Thyroid gland (tissue), 4 donors: Measurements from ENCODE around the gene ANO9.

Source experiments
- POLR2A ChIP-seq, 2 donors: fragments of 450-650 bp; IDR thresholded peaks; one replicate each; pipeline ENCODE4 v1.6.1; 2017; ENCODE audit warnings: antibody characterized with exemption in 2 of 2, mild to moderate bottlenecking in 2 of 2, moderate library complexity in 1 of 2
- TF ChIP-seq, protein P1 (sequence below), 6 experiments: fragments of 200-600 bp in 3 of 6; fragments of 450-650 bp in 3 of 6; sonication (generic) in 3 of 6; IDR thresholded peaks; one replicate each; pipeline ENCODE4 v1.5.1; 2016 to 2019; ENCODE audit warnings: antibody characterized with exemption in 6 of 6, mild to moderate bottlenecking in 2 of 6, inconsistent platforms in 1 of 6, moderate library complexity in 1 of 6

DNA sequence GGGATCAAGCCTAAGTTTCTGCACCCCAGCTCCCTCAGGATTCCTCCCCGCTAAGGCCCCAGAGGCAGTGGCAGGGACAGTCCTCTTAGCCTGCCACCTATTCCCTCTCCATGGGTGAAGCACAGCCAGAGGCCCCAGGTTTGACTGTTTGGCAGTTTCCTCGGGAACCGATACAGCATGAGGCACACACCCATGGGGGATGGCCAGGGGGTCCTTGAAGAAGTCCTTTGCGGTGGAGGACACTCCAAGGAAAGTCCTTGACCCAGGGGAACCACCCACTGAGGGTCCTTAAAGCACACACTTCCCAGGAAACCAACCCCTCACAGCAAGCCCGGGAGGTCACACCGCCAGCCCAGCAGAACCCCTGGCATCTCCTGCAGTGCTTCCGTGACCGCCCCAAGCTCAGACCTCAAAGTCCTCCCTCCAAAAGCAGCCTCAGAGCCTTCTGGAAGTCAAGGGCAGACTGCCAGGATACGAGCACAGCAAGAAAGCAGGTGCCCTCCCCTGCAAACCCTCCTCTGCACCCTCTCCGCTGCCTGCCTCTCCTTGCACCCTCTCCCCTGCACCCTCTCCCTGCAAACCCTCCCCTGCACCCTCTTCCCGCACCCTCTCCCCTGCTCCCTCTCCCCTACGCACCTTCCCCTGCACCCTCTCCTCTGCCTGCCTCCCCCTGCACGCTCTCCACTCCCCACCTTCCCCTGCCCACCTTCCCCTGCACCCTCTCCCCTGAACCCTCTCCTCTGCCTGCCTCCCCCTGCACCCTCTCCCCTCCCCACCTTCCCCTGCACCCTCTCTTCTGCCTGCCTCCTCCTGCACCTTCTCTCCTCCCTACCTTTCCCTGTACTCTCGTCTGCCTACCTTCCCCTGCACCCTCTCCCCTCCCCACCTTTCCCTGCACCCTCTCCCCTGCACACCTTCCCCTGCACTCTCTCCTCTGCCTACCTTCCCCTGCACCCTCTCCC is 28.4 kb downstream of the ANO9 start:
- TF ChIP-seq, protein P1, sequence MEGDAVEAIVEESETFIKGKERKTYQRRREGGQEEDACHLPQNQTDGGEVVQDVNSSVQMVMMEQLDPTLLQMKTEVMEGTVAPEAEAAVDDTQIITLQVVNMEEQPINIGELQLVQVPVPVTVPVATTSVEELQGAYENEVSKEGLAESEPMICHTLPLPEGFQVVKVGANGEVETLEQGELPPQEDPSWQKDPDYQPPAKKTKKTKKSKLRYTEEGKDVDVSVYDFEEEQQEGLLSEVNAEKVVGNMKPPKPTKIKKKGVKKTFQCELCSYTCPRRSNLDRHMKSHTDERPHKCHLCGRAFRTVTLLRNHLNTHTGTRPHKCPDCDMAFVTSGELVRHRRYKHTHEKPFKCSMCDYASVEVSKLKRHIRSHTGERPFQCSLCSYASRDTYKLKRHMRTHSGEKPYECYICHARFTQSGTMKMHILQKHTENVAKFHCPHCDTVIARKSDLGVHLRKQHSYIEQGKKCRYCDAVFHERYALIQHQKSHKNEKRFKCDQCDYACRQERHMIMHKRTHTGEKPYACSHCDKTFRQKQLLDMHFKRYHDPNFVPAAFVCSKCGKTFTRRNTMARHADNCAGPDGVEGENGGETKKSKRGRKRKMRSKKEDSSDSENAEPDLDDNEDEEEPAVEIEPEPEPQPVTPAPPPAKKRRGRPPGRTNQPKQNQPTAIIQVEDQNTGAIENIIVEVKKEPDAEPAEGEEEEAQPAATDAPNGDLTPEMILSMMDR (IDR thresholded peaks at IDR 0.05) = no peak
- no peak for TF ChIP-seq POLR2A (IDR thresholded peaks at IDR 0.05)
